Measurements from ENCODE around the gene PDZD8.

DNA sequence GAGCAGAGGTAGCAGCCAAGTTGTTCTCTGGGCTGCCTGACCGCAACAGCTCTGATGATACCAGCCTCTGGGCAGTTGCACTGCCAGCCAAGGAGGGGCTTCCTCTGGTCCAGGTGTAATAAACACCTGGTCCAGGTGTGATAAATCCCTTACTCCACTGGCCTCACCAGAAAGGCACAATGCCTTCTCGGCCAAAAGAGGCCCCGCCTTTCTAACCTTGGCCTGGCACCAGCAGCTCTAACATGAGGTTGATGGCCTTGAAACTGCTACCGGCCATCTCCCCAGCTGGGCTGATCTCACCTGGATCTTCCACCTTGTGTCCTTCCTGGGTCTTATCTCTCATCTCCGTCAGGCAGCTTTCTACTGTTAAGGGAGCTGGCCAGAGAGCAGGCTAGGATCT is 45.5 kb upstream of the PDZD8 start:
- TF ChIP-seq, protein P1, sequence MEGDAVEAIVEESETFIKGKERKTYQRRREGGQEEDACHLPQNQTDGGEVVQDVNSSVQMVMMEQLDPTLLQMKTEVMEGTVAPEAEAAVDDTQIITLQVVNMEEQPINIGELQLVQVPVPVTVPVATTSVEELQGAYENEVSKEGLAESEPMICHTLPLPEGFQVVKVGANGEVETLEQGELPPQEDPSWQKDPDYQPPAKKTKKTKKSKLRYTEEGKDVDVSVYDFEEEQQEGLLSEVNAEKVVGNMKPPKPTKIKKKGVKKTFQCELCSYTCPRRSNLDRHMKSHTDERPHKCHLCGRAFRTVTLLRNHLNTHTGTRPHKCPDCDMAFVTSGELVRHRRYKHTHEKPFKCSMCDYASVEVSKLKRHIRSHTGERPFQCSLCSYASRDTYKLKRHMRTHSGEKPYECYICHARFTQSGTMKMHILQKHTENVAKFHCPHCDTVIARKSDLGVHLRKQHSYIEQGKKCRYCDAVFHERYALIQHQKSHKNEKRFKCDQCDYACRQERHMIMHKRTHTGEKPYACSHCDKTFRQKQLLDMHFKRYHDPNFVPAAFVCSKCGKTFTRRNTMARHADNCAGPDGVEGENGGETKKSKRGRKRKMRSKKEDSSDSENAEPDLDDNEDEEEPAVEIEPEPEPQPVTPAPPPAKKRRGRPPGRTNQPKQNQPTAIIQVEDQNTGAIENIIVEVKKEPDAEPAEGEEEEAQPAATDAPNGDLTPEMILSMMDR (optimal IDR thresholded peaks at IDR 0.05 in 1 of 3, IDR thresholded peaks at IDR 0.05 in 1 of 3, conservative IDR thresholded peaks at IDR 0.05 in 1 of 3; ENCODE audit: extremely low read depth in 1 of 3, insufficient read depth in 2 of 3, low read length in 3 of 3): no peak
- no peak for TF ChIP-seq EZH2 (IDR thresholded peaks at IDR 0.05; ENCODE audit: low read length)
